Gastrocnemius medialis (tissue), 4 donors: ENCODE data around the gene SDCCAG8. TPM values are rescaled to one million over a fixed set of nuclear protein-coding genes. Genes with fewer than 3 reads are reported as not detected.
A peak's percentile ranks its signal among the peaks of the same experiment; 100 is the strongest.

ENCODE experiments used
- ATAC-seq, 2 donors: fragments of 150-250 bp; one replicate each; pipeline ENCODE4 v1.9.1; 2016
- DNase-seq, 2 donors: peaks; one replicate each; pipeline ENCODE4 v3.0.0-alpha.2; 2019
- H3K27ac ChIP-seq, 4 donors: fragments of 200-600 bp; sonication (generic); 1 replicate in 1 of 4; 2 replicates in 3 of 4; pipeline ENCODE4 v1.5.1; 2016 to 2018; ENCODE audit warnings: mild to moderate bottlenecking in 2 of 4, moderate library complexity in 1 of 4
- H3K27me3 ChIP-seq, 3 donors: fragments of 200-600 bp; sonication (generic) in 2 of 3; 1 replicate in 1 of 3; 2 replicates in 2 of 3; pipeline versions ENCODE4 v1.5.1 to v1.6.0; 2016 to 2019; ENCODE audit warnings: mild to moderate bottlenecking in 1 of 3, moderate library complexity in 1 of 3
- H3K36me3 ChIP-seq, 2 donors: fragments of 200-600 bp; sonication (generic) in 1 of 2; one replicate each; pipeline ENCODE4 v1.5.1; 2017 to 2018
- H3K4me1 ChIP-seq, 2 donors: fragments of 200-600 bp; sonication (generic) in 1 of 2; one replicate each; pipeline ENCODE4 v1.5.1; 2016 to 2017; ENCODE audit warnings: mild to moderate bottlenecking in 2 of 2
- H3K4me3 ChIP-seq, 4 donors: fragments of 200-600 bp; sonication (generic) in 3 of 4; 1 replicate in 1 of 4; 2 replicates in 3 of 4; pipeline ENCODE4 v1.5.1; 2016 to 2019; ENCODE audit warnings: mild to moderate bottlenecking in 2 of 4
- H3K9me3 ChIP-seq, 3 donors: fragments of 200-600 bp; sonication (generic) in 2 of 3; 1 replicate in 1 of 3; 2 replicates in 2 of 3; pipeline ENCODE4 v1.5.1; 2016 to 2019
- POLR2A ChIP-seq, 2 donors: fragments of 450-650 bp; IDR thresholded peaks; one replicate each; pipeline ENCODE4 v1.6.1; 2017; ENCODE audit warnings: antibody characterized with exemption in 2 of 2, mild to moderate bottlenecking in 2 of 2, moderate library complexity in 2 of 2
- in situ Hi-C, 4 donors: fragments of 200-750 bp; cut with MboI; loops; one replicate each; pipeline versions ENCODE4 v1.15.0 to v1.8.0; 2017; ENCODE audit warnings: low sequenced_read_pairs in 4 of 4
- intact Hi-C: fragments of 100-400 bp; cut with DNase I; formaldehyde crosslinking; loops from one replicate; pipeline ENCODE4 v1.15.1; 2023; ENCODE audit warnings: low total_unique reads
- total RNA-seq, 4 donors: library from RNA; depleted of rRNA; stranded (reverse); fragments of >200 nt; gene quantifications; one replicate each; pipeline versions ENCODE4 v1.1.0 to v1.2.3, GENCODE V29; 2016
- TF ChIP-seq, protein P1 (sequence below), 5 experiments: fragments of 450-650 bp in 3 of 5; fragments of 200-600 bp in 2 of 5; sonication (generic) in 2 of 5; IDR thresholded peaks in 4 of 5; conservative IDR thresholded peaks in 1 of 5; 1 replicate in 4 of 5; 2 replicates in 1 of 5; pipeline ENCODE4 v1.5.1; 2016 to 2019; ENCODE audit warnings: antibody characterized with exemption in 5 of 5, mild to moderate bottlenecking in 3 of 5, moderate library complexity in 3 of 5

The SDCCAG8 gene
- total RNA-seq, 4 donors from 2014 or later = 12.3 to 33.9 (median 26.1) TPM

GRCh38 chr1:243233908-243234307 lies 21.9 kb upstream of the SDCCAG8 start:
- intact Hi-C loops (no loop called here), in situ Hi-C loops (no loop called here)
- DNase-seq (no peak), ATAC-seq (no peak)
- H3K9me3 ChIP-seq = peaks cover 0 to 11% (median 7%) of the 10 kb centered on the region in 3 donors
- peaks cover 0 to 5% of the 10 kb centered on the region in 2 donors for H3K36me3 ChIP-seq
- no peak overlapping the region for H3K27ac ChIP-seq
- peaks cover 32 to 33% of the 10 kb centered on the region in 2 donors for H3K4me1 ChIP-seq
- H3K27me3 ChIP-seq = no peaks in the 10 kb centered on the region
- H3K4me3 ChIP-seq = no peak overlapping the region
- TF ChIP-seq POLR2A (IDR thresholded peaks at IDR 0.05) = no peak
- TF ChIP-seq, protein P1, sequence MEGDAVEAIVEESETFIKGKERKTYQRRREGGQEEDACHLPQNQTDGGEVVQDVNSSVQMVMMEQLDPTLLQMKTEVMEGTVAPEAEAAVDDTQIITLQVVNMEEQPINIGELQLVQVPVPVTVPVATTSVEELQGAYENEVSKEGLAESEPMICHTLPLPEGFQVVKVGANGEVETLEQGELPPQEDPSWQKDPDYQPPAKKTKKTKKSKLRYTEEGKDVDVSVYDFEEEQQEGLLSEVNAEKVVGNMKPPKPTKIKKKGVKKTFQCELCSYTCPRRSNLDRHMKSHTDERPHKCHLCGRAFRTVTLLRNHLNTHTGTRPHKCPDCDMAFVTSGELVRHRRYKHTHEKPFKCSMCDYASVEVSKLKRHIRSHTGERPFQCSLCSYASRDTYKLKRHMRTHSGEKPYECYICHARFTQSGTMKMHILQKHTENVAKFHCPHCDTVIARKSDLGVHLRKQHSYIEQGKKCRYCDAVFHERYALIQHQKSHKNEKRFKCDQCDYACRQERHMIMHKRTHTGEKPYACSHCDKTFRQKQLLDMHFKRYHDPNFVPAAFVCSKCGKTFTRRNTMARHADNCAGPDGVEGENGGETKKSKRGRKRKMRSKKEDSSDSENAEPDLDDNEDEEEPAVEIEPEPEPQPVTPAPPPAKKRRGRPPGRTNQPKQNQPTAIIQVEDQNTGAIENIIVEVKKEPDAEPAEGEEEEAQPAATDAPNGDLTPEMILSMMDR (IDR thresholded peaks at IDR 0.05 in 4 of 5, conservative IDR thresholded peaks at IDR 0.05 in 1 of 5) = no peak

GRCh38 chr1:243234978-243235647 lies 20.7 kb upstream of the SDCCAG8 start:
- intact Hi-C loops = no loop called here
- peak overlapping the region in 1 of 4 donors; percentile 65 for H3K27ac ChIP-seq
- H3K4me1 ChIP-seq = peaks cover 32 to 35% of the 10 kb centered on the region in 2 donors
- H3K27me3 ChIP-seq = no peaks in the 10 kb centered on the region
- in situ Hi-C loops = no loop called here
- peaks cover 0 to 11% (median 7%) of the 10 kb centered on the region in 3 donors for H3K9me3 ChIP-seq
- no peak overlapping the region for H3K4me3 ChIP-seq
- peak in 1 of 2 donors; percentile 38 for ATAC-seq
- no peak for DNase-seq
- H3K36me3 ChIP-seq = peaks cover 0 to 5% of the 10 kb centered on the region in 2 donors
- TF ChIP-seq, protein P1 (IDR thresholded peaks at IDR 0.05 in 4 of 5, conservative IDR thresholded peaks at IDR 0.05 in 1 of 5) = no peak
- no peak for TF ChIP-seq POLR2A (IDR thresholded peaks at IDR 0.05)

- DNase-seq (no peak), ATAC-seq (no peak)
- peaks cover 32 to 35% of the 10 kb centered on the region in 2 donors for H3K4me1 ChIP-seq
- intact Hi-C loops = no loop called here
- in situ Hi-C loops = no loop called here
- peaks cover 0 to 5% (median 0%) of the 10 kb centered on the region in 3 donors for H3K9me3 ChIP-seq
- H3K27me3 ChIP-seq = no peaks in the 10 kb centered on the region
- H3K27ac ChIP-seq = peak overlapping the region; percentile 33 to 65 (median 48)
- TF ChIP-seq, protein P1 (IDR thresholded peaks at IDR 0.05 in 4 of 5, conservative IDR thresholded peaks at IDR 0.05 in 1 of 5) = no peak
- no peak for TF ChIP-seq POLR2A (IDR thresholded peaks at IDR 0.05)
- no peaks in the 10 kb centered on the region for H3K36me3 ChIP-seq
- peak overlapping the region in 1 of 4 donors; percentile 1 for H3K4me3 ChIP-seq
Measured at GRCh38 chr1:243236604-243237252, 19.1 kb upstream of the SDCCAG8 start.

DNA sequence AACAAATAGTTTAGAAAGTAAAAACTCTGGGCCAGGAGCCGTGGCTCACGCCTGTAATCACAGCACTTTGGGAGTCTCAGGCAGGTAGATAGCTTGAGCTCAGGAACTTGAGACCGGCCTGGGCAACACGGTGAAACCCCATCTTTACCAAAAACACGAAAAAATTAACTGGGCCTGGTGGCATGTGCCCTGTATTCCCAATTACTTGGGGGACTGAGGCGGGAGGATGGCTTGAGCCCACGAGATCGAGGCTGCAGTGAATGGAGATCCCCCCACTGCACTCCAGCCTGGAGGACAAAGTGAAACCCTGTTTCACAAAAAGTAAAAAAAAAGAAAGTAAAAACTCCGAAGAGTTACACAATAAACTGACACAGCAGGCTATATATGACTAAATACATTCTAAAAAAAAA lies 11.4 kb upstream of the SDCCAG8 start:
- no peaks in the 10 kb centered on the region for H3K9me3 ChIP-seq
- in situ Hi-C loops (no loop called here), intact Hi-C loops (loop anchor here (10.0 kb wide), 1 partner anchor 1730 kb away; the partner anchor contains the start of gene FH)
- no peak overlapping the region for H3K27ac ChIP-seq
- no peaks in the 10 kb centered on the region for H3K36me3 ChIP-seq
- H3K4me3 ChIP-seq = no peak overlapping the region
- no peak for ATAC-seq
- peaks cover 20 to 39% of the 10 kb centered on the region in 2 donors for H3K4me1 ChIP-seq
- H3K27me3 ChIP-seq = no peaks in the 10 kb centered on the region
- DNase-seq = no peak
- no peak for TF ChIP-seq POLR2A (IDR thresholded peaks at IDR 0.05)

DNA sequence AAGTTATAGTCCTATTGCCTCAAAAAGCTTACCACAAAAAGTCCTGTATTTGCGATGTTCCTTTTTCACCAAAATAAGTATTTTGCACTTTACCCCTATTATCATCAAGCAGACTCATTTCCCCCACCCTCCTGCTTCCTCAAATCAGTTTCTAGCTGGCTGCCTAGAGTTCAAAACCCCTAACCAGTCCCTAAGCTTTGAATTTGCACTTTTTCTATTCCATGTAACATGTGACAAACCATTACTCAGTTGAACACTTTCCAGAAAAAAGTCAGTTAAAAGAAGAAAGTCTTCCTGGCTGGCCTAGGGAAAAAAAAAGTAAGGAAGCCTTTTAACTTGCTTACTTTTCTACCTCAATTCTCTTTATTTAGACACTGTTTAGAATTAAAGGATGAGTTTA lies 8.9 kb upstream of the SDCCAG8 start:
- H3K4me3 ChIP-seq = no peak overlapping the region
- TF ChIP-seq POLR2A (IDR thresholded peaks at IDR 0.05) = no peak
- TF ChIP-seq, protein P1 (IDR thresholded peaks at IDR 0.05 in 4 of 5, conservative IDR thresholded peaks at IDR 0.05 in 1 of 5) = no peak
- H3K36me3 ChIP-seq = no peaks in the 10 kb centered on the region
- H3K27ac ChIP-seq = peak overlapping the region; percentile 1 to 97 (median 91)
- peaks cover 41 to 61% of the 10 kb centered on the region in 2 donors for H3K4me1 ChIP-seq
- DNase-seq = no peak
- no peaks in the 10 kb centered on the region for H3K9me3 ChIP-seq
- no peak for ATAC-seq
- in situ Hi-C loops (no loop called here), intact Hi-C loops (loop anchor here (10.0 kb wide), 1 partner anchor 1732 kb away; the partner anchor contains the start of gene FH)
- H3K27me3 ChIP-seq = no peaks in the 10 kb centered on the region
